IPS-11a (cell line): ENCODE data around the gene HOXA11.

Experiments used
- H3K4me3 ChIP-seq: one replicate; pipeline ENCODE4 v1.5.1; 2013; ENCODE audit warnings: low read depth, low read length, control low read depth

The HOXA11 gene

DNA sequence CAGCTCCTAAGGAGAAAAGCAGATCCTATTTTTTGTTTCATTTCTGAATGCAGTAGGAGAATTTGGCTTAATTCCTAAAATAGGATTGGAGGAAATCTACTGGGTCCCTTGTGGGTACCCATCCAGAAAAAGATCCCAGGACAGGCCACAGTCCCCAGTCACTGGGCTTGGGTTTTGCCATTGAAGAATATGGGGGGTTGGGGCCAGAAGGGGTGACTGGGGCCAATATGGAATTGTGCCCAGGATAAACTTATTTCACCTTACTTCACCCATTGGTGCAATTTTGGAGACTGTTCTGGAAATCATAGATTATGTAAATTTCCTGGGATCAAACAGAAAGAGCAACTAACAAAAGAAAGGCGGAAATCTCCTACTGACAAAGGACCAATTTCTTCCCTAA, 46.6 kb downstream of the HOXA11 start:
- no peak overlapping the region for H3K4me3 ChIP-seq

- no peak overlapping the region for H3K4me3 ChIP-seq
Measured at GRCh38 chr7:27137640-27138315, 47.3 kb downstream of the HOXA11 start.

DNA sequence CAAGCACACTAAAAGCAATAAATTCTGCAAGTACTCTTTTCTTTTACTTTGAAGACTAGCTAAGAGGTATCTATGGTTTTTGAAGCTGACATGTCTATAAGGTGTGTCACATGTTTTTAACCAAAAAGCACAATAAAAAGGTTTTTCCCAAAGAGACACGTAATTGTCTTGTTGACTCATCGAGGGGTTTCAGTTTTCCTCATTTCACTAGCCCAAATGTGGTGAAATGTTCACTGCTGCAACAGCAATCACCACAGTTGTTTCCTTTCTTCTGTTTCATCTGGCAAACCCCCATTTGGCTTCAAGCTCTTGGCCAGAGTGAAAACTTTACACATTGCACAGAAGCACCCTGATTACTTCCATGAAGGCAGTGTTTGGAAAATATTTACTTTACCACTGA, 50.6 kb downstream of the HOXA11 start:
- H3K4me3 ChIP-seq: no peak overlapping the region

DNA sequence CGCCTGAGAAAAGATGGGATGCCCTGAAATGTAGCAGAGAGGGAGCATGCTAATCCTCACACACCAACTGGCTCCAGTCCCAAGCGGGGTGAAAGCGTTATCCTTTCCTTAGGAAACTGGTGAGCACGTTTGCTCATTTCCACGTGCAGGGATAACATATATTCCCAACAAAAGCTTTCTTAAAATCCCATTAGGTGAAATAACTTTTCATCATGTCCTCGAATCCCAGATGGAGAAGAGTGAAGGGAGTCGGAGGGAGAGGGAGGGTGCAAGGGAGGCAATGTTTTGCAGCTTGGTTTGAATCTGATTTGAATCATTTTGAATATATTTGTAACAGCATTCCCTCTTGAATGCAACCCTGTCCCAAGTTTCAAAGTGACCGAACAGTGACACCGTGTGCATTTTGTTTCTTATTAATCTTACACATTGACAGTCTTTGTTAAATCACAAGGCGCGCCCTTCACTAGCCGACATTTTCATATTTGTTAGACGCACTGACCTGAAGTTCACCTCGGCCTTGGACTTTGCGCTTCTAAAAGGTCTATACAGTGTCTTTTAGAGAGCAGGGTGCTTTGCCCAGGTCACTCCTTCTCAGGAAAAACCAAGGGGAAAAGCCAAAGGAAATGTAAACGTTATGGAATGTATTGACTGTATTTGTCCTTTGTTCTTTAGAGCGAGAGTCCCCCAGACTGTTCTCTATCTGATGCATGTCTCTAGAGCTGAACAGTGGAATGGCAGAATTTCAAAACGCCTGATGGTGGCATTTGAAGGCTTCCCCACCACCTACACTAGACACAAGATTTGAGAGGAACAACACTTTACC, 51.4 kb downstream of the HOXA11 start:
- H3K4me3 ChIP-seq: no peak overlapping the region

DNA sequence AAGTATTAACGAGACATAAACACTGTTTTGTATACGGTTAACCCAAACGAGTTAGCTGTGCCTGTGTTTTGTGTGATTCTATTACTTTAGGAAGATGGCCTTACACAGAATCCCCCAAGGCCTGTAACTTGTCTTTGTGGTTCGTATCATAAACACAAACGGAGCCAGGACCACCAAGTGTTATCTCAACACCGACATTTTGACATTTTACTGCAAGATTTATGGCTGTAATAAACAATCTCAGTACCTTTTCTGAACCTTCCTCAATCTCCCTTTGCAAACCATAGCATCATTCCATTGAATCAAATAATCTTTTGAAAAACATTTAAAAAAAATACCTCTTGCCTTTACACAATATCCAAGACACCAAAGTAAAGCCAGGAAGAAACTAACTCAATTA, 52.1 kb downstream of the HOXA11 start:
- no peak overlapping the region for H3K4me3 ChIP-seq

- no peak overlapping the region for H3K4me3 ChIP-seq
Measured at GRCh38 chr7:27132214-27132613, 52.8 kb downstream of the HOXA11 start.

DNA sequence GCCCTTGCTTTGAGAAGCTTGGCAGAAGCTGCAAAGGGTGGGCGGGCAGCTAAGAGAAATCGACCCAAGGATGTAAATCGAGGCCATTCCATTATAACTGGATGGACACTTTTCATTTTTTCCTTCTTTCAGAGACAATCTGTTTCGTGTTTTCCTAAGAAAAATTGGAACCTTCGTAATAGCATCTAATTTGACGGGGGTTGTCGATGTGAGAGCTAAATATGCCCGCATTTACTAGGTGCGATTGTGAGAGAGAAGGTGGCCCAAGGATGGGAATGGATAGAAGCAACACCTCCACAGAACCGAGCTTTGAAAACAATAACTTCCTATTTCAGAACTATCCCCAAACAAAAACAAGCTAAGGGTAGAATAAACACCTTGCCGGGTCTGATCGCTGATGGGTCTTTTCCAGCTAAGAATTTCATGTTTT, 53.6 kb downstream of the HOXA11 start:
- H3K4me3 ChIP-seq: no peak overlapping the region
